Aorta (tissue), 5 donors: ENCODE results near the gene DYSF. TPM values are rescaled to one million over a fixed set of nuclear protein-coding genes. Genes with fewer than 3 reads are reported as not detected.
A peak's percentile ranks its signal among the peaks of the same experiment; 100 is the strongest.

Experiments
- ATAC-seq: fragments of 200-7000 bp; cut with Tn5 transposase; one replicate; pipeline ENCODE4 v1.9.1; 2022; ENCODE audit warnings: moderate library complexity; ENCODE audit not compliant: low FRiP score
- DNase-seq, 2 donors: peaks; one replicate each; pipeline ENCODE4 v3.0.0-alpha.2; 2020
- H3K27ac ChIP-seq, 2 donors: one replicate each; pipeline ENCODE4 v1.5.1; 2013; ENCODE audit warnings: low read length in 2 of 2, mild to moderate bottlenecking in 2 of 2, moderate library complexity in 2 of 2, control low read depth in 1 of 2, inconsistent platforms in 1 of 2, low read depth in 1 of 2
- H3K27me3 ChIP-seq, 2 donors: one replicate each; pipeline ENCODE4 v1.6.1; 2013; ENCODE audit warnings: control low read depth in 1 of 2, low read length in 1 of 2, mild to moderate bottlenecking in 1 of 2, moderate library complexity in 1 of 2; ENCODE audit not compliant: insufficient read depth in 2 of 2, control insufficient read depth in 1 of 2
- H3K36me3 ChIP-seq, 2 donors: one replicate each; pipeline ENCODE4 v1.6.1; 2013; ENCODE audit warnings: control low read depth in 1 of 2, low read length in 1 of 2, mild to moderate bottlenecking in 1 of 2; ENCODE audit not compliant: insufficient read depth in 2 of 2, control insufficient read depth in 1 of 2
- H3K4me1 ChIP-seq, 2 donors: one replicate each; pipeline ENCODE4 v1.6.1; 2013; ENCODE audit warnings: low read length in 2 of 2, control low read depth in 1 of 2, mild to moderate bottlenecking in 1 of 2, moderate library complexity in 1 of 2; ENCODE audit not compliant: insufficient read depth in 2 of 2, control insufficient read depth in 1 of 2
- H3K4me3 ChIP-seq, 2 donors: one replicate each; pipeline ENCODE4 v1.5.1; 2013; ENCODE audit warnings: low read length in 2 of 2, control low read depth in 1 of 2, mild to moderate bottlenecking in 1 of 2
- H3K9me3 ChIP-seq: one replicate; pipeline ENCODE4 v1.6.1; 2013; ENCODE audit warnings: mild to moderate bottlenecking, low read length; ENCODE audit not compliant: control insufficient read depth
- WGBS, 2 donors: extraction: QIAGEN DNeasy Blood & Tissue Kit; methylation state at CpG; one replicate each; pipeline ENCODE4 v1.1.7; 2013; 5-methylcytosine and 5-hydroxymethylcytosine counted together
- intact Hi-C, 2 donors: fragments of 100-400 bp; cut with DNase I; formaldehyde crosslinking; loops; one replicate each; pipeline versions ENCODE4 v1.14.2 to v1.15.0; 2022
- polyA plus RNA-seq, 2 donors: library from polyadenylated mRNA; stranded (reverse); fragments of 200-250 nt; gene quantifications; one replicate each; pipeline ENCODE4 v1.2.3, GENCODE V29; 2013
- total RNA-seq, 2 donors: library from RNA; stranded (reverse); fragmentation: NEBNext Ultra II Directional; extraction: Animal tissue kit (Norgen Biotek cat#: 25700); gene quantifications; one replicate each; pipeline ENCODE4 v1.2.1, GENCODE V29; 2021
- donor health status: healthy with polysubstance abuse.
- donor health status: Bipolar disorder and iron deficiency.
- donor health status: DM: no; HTN: no; CAD: no.
- donor health status: DM: no; HTN: no; CAD: no.
- donor health status: DM: yes; HTN: yes; CAD: no.

DYSF gene
- total and polyA plus RNA-seq, 4 donors: 3.1 to 28.8 (median 17.5) TPM

GRCh38 chr2:71611781-71612527 is 158.6 kb downstream of the DYSF start:
- WGBS, 2 donors: 97% methylated on average over 15 of the region's 15 CpGs
- H3K36me3 ChIP-seq: no peaks in the 10 kb centered on the region
- H3K27me3 ChIP-seq: no peaks in the 10 kb centered on the region
- intact Hi-C loops: loop anchor here (5.0 to 10.0 kb wide), 4 partner anchors 185 to 535 kb away; partner anchors contain the start of gene CYP26B1 (in 2 of the 2)
- H3K9me3 ChIP-seq: no peaks in the 10 kb centered on the region
- DNase-seq (peak in 1 of 2 donors; percentile 37), ATAC-seq (no peak)
- no peak overlapping the region for H3K4me3 ChIP-seq
- no peak overlapping the region for H3K27ac ChIP-seq
- no peaks in the 10 kb centered on the region for H3K4me1 ChIP-seq

GRCh38 chr2:71612581-71613402 is 159.4 kb downstream of the DYSF start:
- 95 to 97% methylated on average over 16 to 17 of the region's 17 CpGs for WGBS, 2 donors
- Histone ChIP-seq H3K27ac (no peak overlapping the region), H3K4me3 (no peak overlapping the region), H3K9me3 (no peaks in the 10 kb centered on the region), H3K36me3 (no peaks in the 10 kb centered on the region), H3K4me1 (no peaks in the 10 kb centered on the region), H3K27me3 (no peaks in the 10 kb centered on the region)
- ATAC-seq (no peak), DNase-seq (peak in 1 of 2 donors; percentile 61)
- intact Hi-C loops: loop anchor here (5.0 to 10.0 kb wide), 4 partner anchors 185 to 535 kb away; partner anchors contain the start of gene CYP26B1 (in 2 of the 2)

GRCh38 chr2:71613403-71613952 is 160.1 kb downstream of the DYSF start:
- no peak overlapping the region for H3K27ac ChIP-seq
- H3K4me3 ChIP-seq: no peak overlapping the region
- DNase-seq (peak in 1 of 2 donors; percentile 15), ATAC-seq (no peak)
- intact Hi-C loops: loop anchor here (5.0 to 10.0 kb wide), 4 partner anchors 184 to 534 kb away; partner anchors contain the start of gene CYP26B1 (in 2 of the 2)
- H3K36me3 ChIP-seq: no peaks in the 10 kb centered on the region
- no peaks in the 10 kb centered on the region for H3K9me3 ChIP-seq
- WGBS, 2 donors: 93 to 99% methylated on average over 3 of the region's 3 CpGs
- no peaks in the 10 kb centered on the region for H3K27me3 ChIP-seq
- H3K4me1 ChIP-seq: peaks cover 0 to 1% of the 10 kb centered on the region in 2 donors

DNA sequence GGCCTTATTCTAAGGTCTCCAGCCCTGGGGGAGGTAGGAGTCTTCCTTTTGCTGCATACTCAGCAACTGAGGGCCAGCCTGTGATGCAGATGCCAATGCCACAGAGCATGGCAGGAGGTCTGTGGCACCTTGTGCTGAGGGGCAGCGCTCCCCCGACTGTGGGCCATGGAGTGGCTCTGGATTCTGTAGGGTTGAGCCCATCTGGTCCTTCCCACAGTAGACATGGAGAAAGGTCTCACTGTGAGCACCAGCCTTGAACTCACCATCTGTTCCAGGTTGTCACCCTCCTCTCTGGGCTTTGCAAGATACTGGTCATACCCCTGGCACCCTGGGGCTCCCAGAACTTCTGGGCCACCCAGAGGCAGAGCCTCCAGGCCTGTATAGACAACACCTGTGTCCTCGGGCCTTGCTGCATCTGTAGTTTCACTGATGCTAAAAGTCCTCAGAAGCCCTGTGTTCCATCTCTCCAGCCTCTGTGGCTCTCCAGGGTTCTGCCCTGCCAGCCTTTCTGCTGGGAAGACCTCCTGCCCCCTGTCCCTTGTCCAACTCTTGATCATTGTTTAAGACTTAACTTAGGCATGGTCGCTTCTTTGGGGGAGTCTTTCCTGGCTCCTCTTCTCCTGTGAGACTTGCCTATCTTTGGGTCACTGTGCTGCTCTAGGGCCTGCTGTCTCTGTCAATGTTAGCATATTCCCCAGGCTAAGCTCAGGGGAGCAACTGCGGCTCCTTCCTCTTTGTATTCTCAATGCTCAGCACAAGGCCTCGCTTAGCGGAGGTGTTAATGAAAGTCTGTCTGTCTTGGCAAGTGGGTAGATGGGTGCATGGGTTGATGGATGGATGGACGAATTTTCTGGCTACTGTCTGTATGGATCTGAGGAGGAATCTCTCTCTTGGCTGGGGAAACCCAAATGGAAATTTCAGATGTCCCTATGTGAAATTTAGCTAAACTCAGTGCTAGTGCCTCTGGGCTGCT is 160.9 kb downstream of the DYSF start:
- intact Hi-C loops: loop anchor here (5.0 to 10.0 kb wide), 4 partner anchors 183 to 533 kb away; partner anchors contain the start of gene CYP26B1 (in 2 of the 2)
- Histone ChIP-seq H3K4me3 (no peak overlapping the region), H3K27ac (peak overlapping the region; percentile 45 to 73), H3K27me3 (no peaks in the 10 kb centered on the region), H3K36me3 (no peaks in the 10 kb centered on the region), H3K4me1 (peaks cover 0 to 3% of the 10 kb centered on the region in 2 donors), H3K9me3 (no peaks in the 10 kb centered on the region)
- no peak for ATAC-seq
- WGBS, 2 donors: 88 to 89% methylated on average over 8 of the region's 8 CpGs
- DNase-seq: peak in 1 of 2 donors; percentile 28

DNA sequence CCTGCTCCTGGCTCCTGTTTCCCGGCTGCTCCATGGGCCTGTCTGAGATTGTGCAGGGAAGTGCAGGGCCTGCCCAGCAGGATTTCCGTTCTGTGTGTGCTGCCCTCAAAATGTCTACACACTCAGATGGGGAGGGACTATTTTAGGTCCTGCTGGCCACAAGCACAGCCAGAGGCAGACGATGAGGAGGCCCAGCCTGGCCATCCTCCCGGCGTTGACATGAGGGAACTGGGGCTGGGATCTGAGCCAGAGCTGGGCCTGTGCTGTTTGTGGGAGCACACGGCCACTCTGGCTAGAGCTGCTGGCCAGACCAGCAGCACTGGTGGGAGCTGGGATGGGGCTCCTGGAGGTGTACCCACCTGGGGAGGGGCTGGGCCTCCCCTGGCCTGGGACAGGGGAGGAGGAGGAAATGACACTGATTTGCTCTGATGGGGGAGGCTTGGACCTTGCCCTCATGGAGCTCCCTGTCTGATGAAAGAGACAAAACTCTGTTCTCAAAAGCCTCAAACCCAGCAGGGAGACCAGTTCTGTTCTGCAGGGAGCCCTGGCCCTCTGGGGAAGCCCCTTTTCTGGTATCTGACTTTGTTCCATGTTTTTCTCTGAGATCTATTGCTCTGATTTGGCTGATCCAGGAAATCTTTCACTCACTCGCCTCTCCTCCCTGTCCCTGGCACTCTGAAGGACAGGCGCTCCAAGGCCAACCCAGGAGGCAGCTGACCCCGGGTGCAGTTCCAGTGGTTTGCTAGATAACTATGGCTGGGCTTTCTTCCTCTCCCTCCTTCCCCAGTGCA is 161.8 kb downstream of the DYSF start:
- H3K4me1 ChIP-seq: peaks cover 0 to 3% of the 10 kb centered on the region in 2 donors
- H3K27me3 ChIP-seq: no peaks in the 10 kb centered on the region
- H3K9me3 ChIP-seq: no peaks in the 10 kb centered on the region
- H3K27ac ChIP-seq: peak overlapping the region; percentile 45 to 73
- intact Hi-C loops: loop anchor here (5.0 to 10.0 kb wide), 5 partner anchors 87 to 532 kb away; partner anchors contain the start of gene CYP26B1 (in 2 of the 2)
- ATAC-seq (peak; percentile 86), DNase-seq (peak; percentile 89 to 92)
- H3K4me3 ChIP-seq: no peak overlapping the region
- H3K36me3 ChIP-seq: no peaks in the 10 kb centered on the region
- WGBS, 2 donors: 9 to 15% methylated on average over 9 of the region's 9 CpGs

GRCh38 chr2:71615767-71616730 is 162.7 kb downstream of the DYSF start:
- WGBS, 2 donors: 63 to 70% methylated on average over 13 of the region's 13 CpGs
- DNase-seq: peak in 1 of 2 donors; percentile 45
- intact Hi-C loops: loop anchor here (5.0 to 10.0 kb wide), 3 partner anchors 86 to 529 kb away; partner anchors contain the start of gene CYP26B1 (in 1 of the 2)

More at GRCh38 chr2:71615767-71616730, 162.7 kb downstream of the DYSF start:
- no peaks in the 10 kb centered on the region for H3K36me3 ChIP-seq
- peaks cover 0 to 3% of the 10 kb centered on the region in 2 donors for H3K4me1 ChIP-seq
- no peak for ATAC-seq
- no peak overlapping the region for H3K4me3 ChIP-seq
- no peaks in the 10 kb centered on the region for H3K27me3 ChIP-seq
- peak overlapping the region in 1 of 2 donors; percentile 73 for H3K27ac ChIP-seq
- no peaks in the 10 kb centered on the region for H3K9me3 ChIP-seq
